Left ventricle myocardium inferior (tissue), 1 donor: ENCODE data around the gene CSTPP1. TPM values are rescaled to one million over a fixed set of nuclear protein-coding genes. Genes with fewer than 3 reads are reported as not detected.
"Not testable (repeated sequence)": the region's sequence is repeated elsewhere in the genome, so short reads cannot be mapped to it uniquely, and the experiment has no call there.

Source experiments
- DNase-seq: peaks from one replicate; pipeline ENCODE4 v3.0.0-alpha.2; 2020
- H3K27ac ChIP-seq: fragments of 200-600 bp; replicated peaks from 2 replicates; pipeline ENCODE4 v1.8.0; 2021
- H3K27me3 ChIP-seq: fragments of 200-600 bp; 2 replicates; pipeline ENCODE4 v1.8.0; 2021; ENCODE audit warnings: low read depth
- H3K36me3 ChIP-seq: fragments of 200-600 bp; 2 replicates; pipeline ENCODE4 v1.8.0; 2021
- H3K4me1 ChIP-seq: fragments of 200-600 bp; 2 replicates; pipeline ENCODE4 v1.8.0; 2021
- H3K4me3 ChIP-seq: fragments of 200-600 bp; 2 replicates; pipeline ENCODE4 v1.8.0; 2021; ENCODE audit warnings: mild to moderate bottlenecking, moderate library complexity
- H3K9me3 ChIP-seq: fragments of 200-600 bp; replicated peaks from 2 replicates; pipeline ENCODE4 v1.8.0; 2021
- intact Hi-C: fragments of 100-400 bp; cut with micrococcal nuclease; formaldehyde crosslinking; loops from one replicate; pipeline ENCODE4 v1.11.0; 2022
- total RNA-seq: library from RNA; stranded (reverse); fragmentation: NEBNext Ultra II Directional; extraction: Animal tissue kit (Norgen Biotek cat#: 25700); gene quantifications from one replicate; pipeline ENCODE4 v1.2.1, GENCODE V29; 2021
- TF ChIP-seq, protein P1 (sequence below): fragments of 200-600 bp; IDR thresholded peaks from 2 replicates; pipeline ENCODE4 v1.8.0; 2021; ENCODE audit warnings: antibody characterized with exemption, mild to moderate bottlenecking, borderline replicate concordance
- donor health status: DM: no; HTN: yes; CAD: no; lungs with severe emphysema.

The CSTPP1 gene
- total RNA-seq, 1 donor from 2014 or later, result 12.9 TPM

DNA sequence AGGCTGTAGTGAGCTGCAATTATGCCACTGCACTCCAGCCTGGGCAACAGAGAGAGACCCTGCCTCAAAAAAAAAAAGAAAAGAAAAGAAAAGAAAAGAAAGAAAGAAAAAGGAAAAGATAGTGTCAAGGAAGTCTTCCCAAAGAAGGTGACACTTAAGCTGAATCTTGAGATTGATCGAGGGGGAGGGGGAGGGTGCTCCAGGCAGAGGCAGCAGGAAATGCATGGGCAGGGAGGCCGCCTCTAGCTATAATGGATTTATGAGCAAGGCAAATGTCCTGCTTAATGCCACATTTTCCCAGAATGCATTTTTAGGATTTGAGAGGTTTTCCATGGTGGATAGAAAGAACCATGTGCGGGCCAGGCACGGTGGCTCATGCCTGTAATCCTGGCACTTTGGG, 264.5 kb downstream of the CSTPP1 start:
- H3K36me3 ChIP-seq, result no peaks in the 10 kb centered on the region
- intact Hi-C loops, result no loop called here
- TF ChIP-seq, protein P1, sequence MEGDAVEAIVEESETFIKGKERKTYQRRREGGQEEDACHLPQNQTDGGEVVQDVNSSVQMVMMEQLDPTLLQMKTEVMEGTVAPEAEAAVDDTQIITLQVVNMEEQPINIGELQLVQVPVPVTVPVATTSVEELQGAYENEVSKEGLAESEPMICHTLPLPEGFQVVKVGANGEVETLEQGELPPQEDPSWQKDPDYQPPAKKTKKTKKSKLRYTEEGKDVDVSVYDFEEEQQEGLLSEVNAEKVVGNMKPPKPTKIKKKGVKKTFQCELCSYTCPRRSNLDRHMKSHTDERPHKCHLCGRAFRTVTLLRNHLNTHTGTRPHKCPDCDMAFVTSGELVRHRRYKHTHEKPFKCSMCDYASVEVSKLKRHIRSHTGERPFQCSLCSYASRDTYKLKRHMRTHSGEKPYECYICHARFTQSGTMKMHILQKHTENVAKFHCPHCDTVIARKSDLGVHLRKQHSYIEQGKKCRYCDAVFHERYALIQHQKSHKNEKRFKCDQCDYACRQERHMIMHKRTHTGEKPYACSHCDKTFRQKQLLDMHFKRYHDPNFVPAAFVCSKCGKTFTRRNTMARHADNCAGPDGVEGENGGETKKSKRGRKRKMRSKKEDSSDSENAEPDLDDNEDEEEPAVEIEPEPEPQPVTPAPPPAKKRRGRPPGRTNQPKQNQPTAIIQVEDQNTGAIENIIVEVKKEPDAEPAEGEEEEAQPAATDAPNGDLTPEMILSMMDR, result no peak
- no peaks in the 10 kb centered on the region for H3K4me1 ChIP-seq
- no peak for DNase-seq
- H3K27me3 ChIP-seq, result no peaks in the 10 kb centered on the region
- H3K9me3 ChIP-seq, result no peaks in the 10 kb centered on the region
- H3K27ac ChIP-seq, result no peak overlapping the region
- H3K4me3 ChIP-seq, result no peak overlapping the region

DNA sequence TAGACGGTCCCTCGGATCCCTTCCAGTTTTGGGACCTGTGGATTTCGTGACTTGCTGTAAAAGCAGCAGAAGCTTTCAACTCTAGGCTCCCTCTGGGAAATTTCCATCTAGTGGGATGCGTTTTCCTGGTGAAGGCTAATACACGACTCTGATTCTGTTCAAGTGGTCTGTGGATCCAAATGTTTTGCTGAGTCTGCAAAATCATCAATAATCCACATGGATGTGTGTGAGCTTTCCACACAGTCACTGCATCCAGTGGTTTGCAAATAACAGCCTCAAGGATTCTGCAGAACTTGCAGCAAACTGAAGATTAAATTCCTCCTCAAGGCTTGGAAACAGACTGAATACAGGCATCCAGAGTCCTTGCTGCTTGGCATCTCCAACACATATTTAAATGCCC, 266.0 kb downstream of the CSTPP1 start:
- no peaks in the 10 kb centered on the region for H3K4me1 ChIP-seq
- no peaks in the 10 kb centered on the region for H3K27me3 ChIP-seq
- no peaks in the 10 kb centered on the region for H3K36me3 ChIP-seq
- no peak overlapping the region for H3K27ac ChIP-seq
- no peak overlapping the region for H3K4me3 ChIP-seq
- no peaks in the 10 kb centered on the region for H3K9me3 ChIP-seq
- no peak for DNase-seq
- TF ChIP-seq, protein P1, result no peak
- intact Hi-C loops, result no loop called here

DNA sequence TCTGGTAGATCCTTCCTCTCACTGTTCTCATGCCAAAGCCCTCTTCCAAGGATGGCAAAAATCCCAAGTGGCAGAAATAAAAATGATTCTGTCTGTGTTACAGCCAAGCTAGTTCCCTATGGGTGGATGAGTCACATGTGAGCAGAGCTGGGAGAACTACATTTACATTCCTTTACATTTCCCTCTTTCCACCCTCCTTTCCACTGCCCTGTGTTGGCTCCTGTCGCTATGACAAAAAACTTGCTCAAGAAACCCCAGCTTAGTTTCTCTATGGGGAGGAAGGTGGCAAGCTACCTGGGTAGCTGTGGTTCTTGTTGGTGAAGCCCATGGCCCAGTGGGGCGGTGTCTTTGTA, 268.1 kb downstream of the CSTPP1 start:
- H3K36me3 ChIP-seq, result no peaks in the 10 kb centered on the region
- TF ChIP-seq, protein P1, result no peak
- H3K4me3 ChIP-seq, result no peak overlapping the region
- H3K27me3 ChIP-seq, result no peaks in the 10 kb centered on the region
- no peak overlapping the region for H3K27ac ChIP-seq
- H3K9me3 ChIP-seq, result no peaks in the 10 kb centered on the region
- no peaks in the 10 kb centered on the region for H3K4me1 ChIP-seq
- intact Hi-C loops, result no loop called here
- DNase-seq, result no peak

DNA sequence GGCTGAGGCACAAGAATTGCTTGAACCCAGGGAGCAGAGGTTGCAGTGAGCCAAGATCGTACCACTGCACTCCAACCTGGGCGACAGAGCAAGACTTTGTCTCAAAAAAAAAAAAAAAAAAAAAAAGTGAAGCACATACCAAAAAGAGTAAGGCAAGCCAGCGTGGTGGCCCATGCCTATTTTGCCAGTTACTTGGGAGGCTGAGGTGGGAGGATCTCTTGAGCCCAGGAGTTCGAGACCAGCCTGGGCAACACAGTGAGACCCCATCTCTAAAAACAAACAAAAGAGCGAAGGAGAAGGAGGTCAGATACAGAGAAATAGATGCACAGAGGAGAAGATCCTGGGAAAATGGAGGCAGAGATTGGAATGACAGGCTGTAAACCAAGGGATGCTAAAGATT, 270.0 kb downstream of the CSTPP1 start:
- intact Hi-C loops, DNase-seq: not testable (repeated sequence)

DNA sequence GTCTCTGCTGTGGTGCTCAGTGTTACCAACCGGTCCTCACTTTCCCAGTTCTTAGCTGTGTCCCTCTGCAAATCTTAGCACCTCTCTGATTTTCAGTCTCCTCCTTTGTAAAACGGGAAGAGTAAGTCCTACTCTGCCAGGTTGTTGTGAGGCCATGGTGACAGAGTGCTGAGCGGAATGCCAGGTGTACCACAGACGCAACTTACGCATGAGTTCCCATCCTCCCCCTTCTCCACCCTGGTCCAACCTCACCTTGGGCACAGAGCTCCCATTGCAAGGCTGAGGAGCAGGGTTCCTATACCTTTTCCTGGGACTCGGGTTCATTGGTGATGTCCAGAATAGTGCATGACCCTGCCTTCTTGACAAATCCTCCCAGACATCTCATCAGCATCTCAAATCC, 270.9 kb downstream of the CSTPP1 start:
- Histone ChIP-seq H3K4me3 (no peak overlapping the region), H3K36me3 (no peaks in the 10 kb centered on the region), H3K4me1 (no peaks in the 10 kb centered on the region), H3K27ac (no peak overlapping the region), H3K9me3 (no peaks in the 10 kb centered on the region), H3K27me3 (no peaks in the 10 kb centered on the region)
- DNase-seq, result no peak
- intact Hi-C loops, result no loop called here
- TF ChIP-seq, protein P1, result no peak

More for the DNA sequence above, 270.0 kb downstream of the CSTPP1 start:
- H3K9me3 ChIP-seq, H3K4me3 ChIP-seq, H3K27me3 ChIP-seq, H3K36me3 ChIP-seq, H3K4me1 ChIP-seq, H3K27ac ChIP-seq: not testable (repeated sequence)

DNA sequence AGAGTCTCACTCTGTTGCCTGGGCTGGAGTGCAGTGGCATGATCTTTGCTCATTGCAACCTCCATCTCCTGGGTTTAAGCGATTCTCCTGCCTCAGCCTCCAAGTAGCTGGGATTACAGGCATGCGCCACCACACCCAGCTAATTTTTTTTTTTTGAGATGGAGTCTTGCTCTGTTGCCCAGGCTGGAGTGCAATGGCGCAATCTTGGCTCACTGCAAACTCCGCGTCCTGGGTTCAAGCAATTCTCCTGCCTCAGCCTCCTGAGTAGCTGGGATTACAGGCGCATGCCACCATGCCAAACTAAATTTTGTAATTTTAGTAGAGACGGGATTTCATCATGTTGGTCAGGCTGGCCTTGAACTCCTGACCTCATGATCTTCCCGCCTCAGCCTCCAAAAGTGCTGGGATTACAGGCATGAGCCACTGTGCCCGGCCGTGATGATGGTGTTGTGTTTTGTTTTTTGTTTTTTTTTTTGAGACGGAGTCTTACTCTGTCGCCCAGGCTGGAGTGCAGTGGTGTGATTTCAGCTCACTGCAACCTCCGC, 271.5 kb downstream of the CSTPP1 start:
- H3K9me3 ChIP-seq, DNase-seq, H3K4me3 ChIP-seq, H3K27me3 ChIP-seq, H3K4me1 ChIP-seq, H3K36me3 ChIP-seq, H3K27ac ChIP-seq, intact Hi-C loops: not testable (repeated sequence)

DNA sequence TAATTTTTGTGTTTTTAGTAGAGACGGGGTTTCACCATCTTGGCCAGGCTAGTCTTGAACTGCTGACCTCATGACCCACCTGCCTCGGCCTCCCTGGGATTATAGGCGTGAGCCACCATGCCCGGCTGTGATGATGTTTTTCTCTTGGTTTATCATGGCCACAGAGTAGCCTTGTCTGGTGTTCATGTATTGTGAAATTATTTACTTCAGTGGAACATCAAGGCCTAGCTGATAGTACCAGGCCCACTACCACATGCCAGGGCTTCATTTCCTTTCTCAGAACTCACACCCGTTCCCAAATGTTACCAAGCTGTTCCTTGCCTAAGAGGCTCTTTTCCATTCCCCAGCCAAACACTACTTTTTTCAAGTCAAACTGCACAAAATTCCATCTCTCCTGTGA, 272.1 kb downstream of the CSTPP1 start:
- TF ChIP-seq, protein P1, result no peak
- no peak overlapping the region for H3K4me3 ChIP-seq
- no peaks in the 10 kb centered on the region for H3K4me1 ChIP-seq
- no peak overlapping the region for H3K27ac ChIP-seq
- DNase-seq, result no peak
- H3K36me3 ChIP-seq, result no peaks in the 10 kb centered on the region
- no peaks in the 10 kb centered on the region for H3K9me3 ChIP-seq
- no peaks in the 10 kb centered on the region for H3K27me3 ChIP-seq
- intact Hi-C loops, result no loop called here
